Type B pancreatic cell (in vitro differentiated cells): ENCODE measurements around the gene CDHR1. TPM values are rescaled to one million over a fixed set of nuclear protein-coding genes. Genes with fewer than 3 reads are reported as not detected.

Experiments
- DNase-seq: peaks from one replicate; pipeline ENCODE4 v3.0.0; 2021; ENCODE audit warnings: mixed read lengths; ENCODE audit not compliant: unreplicated experiment; ENCODE audit errors: extremely low spot score
- H3K27ac Mint-ChIP-seq: 2 replicates; pipeline ENCODE4 v1.8.0; 2021; ENCODE audit warnings: mild to moderate bottlenecking, mixed read lengths
- H3K27me3 Mint-ChIP-seq: 2 replicates; pipeline ENCODE4 v1.8.0; 2021; ENCODE audit warnings: mixed read lengths
- H3K36me3 Mint-ChIP-seq: 2 replicates; pipeline ENCODE4 v1.8.0; 2021; ENCODE audit warnings: mixed read lengths
- H3K4me1 Mint-ChIP-seq: one replicate; pipeline ENCODE4 v1.8.0; 2021; ENCODE audit warnings: mixed read lengths; ENCODE audit not compliant: unreplicated experiment
- H3K4me3 Mint-ChIP-seq: 2 replicates; pipeline ENCODE4 v1.8.0; 2021; ENCODE audit warnings: mild to moderate bottlenecking, mixed read lengths
- H3K9me3 Mint-ChIP-seq: 2 replicates; pipeline ENCODE4 v1.8.0; 2021; ENCODE audit warnings: mixed read lengths
- total RNA-seq: library from RNA; stranded (reverse); gene quantifications from 2 replicates; pipeline ENCODE4 v1.2.1, GENCODE V29; 2021; ENCODE audit warnings: low replicate concordance
- TF ChIP-seq, protein P1 (sequence below): fragments of 200-600 bp; sonication (generic); conservative IDR thresholded peaks from 2 replicates; pipeline ENCODE4 v1.5.0; 2021; ENCODE audit warnings: antibody characterized with exemption, mild to moderate bottlenecking

The CDHR1 gene
- total RNA-seq, 1 donor from 2014 or later, result 0.41 TPM

GRCh38 chr10:84184517-84184916 lies 9.8 kb upstream of the CDHR1 start:
- DNase-seq, result no peak
- TF ChIP-seq, protein P1, sequence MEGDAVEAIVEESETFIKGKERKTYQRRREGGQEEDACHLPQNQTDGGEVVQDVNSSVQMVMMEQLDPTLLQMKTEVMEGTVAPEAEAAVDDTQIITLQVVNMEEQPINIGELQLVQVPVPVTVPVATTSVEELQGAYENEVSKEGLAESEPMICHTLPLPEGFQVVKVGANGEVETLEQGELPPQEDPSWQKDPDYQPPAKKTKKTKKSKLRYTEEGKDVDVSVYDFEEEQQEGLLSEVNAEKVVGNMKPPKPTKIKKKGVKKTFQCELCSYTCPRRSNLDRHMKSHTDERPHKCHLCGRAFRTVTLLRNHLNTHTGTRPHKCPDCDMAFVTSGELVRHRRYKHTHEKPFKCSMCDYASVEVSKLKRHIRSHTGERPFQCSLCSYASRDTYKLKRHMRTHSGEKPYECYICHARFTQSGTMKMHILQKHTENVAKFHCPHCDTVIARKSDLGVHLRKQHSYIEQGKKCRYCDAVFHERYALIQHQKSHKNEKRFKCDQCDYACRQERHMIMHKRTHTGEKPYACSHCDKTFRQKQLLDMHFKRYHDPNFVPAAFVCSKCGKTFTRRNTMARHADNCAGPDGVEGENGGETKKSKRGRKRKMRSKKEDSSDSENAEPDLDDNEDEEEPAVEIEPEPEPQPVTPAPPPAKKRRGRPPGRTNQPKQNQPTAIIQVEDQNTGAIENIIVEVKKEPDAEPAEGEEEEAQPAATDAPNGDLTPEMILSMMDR, result no peak
- H3K36me3 Mint-ChIP-seq, result no peaks in the 10 kb centered on the region
- no peak overlapping the region for H3K27ac Mint-ChIP-seq
- H3K4me1 Mint-ChIP-seq, result no peaks in the 10 kb centered on the region
- H3K4me3 Mint-ChIP-seq, result no peak overlapping the region
- H3K9me3 Mint-ChIP-seq, result no peaks in the 10 kb centered on the region
- peaks cover 15% of the 10 kb centered on the region for H3K27me3 Mint-ChIP-seq

DNA sequence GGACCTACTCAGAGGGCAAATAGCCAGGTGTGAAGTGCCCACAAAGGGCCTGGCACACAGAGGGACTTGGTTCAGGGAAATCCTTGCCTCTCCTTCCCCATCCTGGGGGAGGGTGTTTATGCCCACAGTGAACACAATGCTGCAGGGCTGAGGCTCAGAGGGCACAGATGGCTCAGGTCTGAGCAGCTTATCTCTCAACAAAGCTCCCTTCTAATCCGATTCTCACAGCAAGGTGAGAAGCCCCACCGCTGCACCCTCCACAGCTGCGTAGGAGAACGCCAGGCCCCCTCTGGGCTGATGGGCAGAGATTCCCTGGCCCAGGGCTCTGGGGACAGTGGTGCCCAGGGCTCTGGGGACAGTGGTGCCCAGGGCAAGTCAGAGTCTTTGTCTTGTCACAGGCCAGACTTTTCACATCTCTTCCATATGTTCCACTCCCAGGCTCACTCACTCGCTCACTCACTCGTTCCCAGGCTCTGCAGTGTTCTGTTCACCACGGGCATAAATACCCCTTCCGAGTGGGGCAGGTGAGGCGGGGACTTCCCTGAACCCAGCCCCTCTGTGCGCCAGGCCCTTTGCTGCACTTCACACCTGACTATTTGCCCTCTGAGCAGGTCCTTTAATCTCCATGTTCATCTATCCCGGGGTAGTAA lies 8.7 kb upstream of the CDHR1 start:
- no peak overlapping the region for H3K4me3 Mint-ChIP-seq

GRCh38 chr10:84188815-84189214 lies 5.5 kb upstream of the CDHR1 start:
- Mint-ChIP-seq H3K4me3 (no peak overlapping the region), H3K9me3 (no peaks in the 10 kb centered on the region), H3K27me3 (peaks cover 44% of the 10 kb centered on the region), H3K27ac (no peak overlapping the region), H3K36me3 (no peaks in the 10 kb centered on the region), H3K4me1 (no peaks in the 10 kb centered on the region)
- no peak for DNase-seq
- TF ChIP-seq, protein P1, result no peak

More for the DNA sequence above, 8.7 kb upstream of the CDHR1 start:
- DNase-seq, result no peak
- no peaks in the 10 kb centered on the region for H3K36me3 Mint-ChIP-seq
- no peaks in the 10 kb centered on the region for H3K9me3 Mint-ChIP-seq
- peaks cover 20% of the 10 kb centered on the region for H3K27me3 Mint-ChIP-seq
- TF ChIP-seq, protein P1, result no peak
- H3K27ac Mint-ChIP-seq, result no peak overlapping the region
- H3K4me1 Mint-ChIP-seq, result no peaks in the 10 kb centered on the region

DNA sequence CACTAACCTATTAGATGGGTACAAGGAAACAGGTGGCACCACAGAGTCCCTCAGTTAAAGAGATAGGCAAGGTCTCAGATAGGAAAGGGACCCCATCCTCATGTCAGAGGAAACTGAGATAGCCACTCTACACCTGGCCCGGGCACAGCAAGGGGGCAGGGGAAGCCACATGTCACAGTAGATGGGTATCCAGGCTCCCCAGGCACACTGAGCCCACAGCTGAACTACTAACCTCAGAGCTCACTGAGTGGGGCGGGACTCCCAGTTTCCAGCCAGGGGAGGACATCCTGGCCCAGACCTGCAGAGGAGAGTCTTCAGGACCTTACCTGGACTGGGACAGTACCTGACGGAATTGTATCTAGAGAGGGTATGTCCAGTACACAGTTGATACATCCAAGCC lies 3.7 kb upstream of the CDHR1 start:
- Mint-ChIP-seq H3K4me1 (no peaks in the 10 kb centered on the region), H3K27ac (no peak overlapping the region), H3K4me3 (no peak overlapping the region), H3K36me3 (no peaks in the 10 kb centered on the region), H3K27me3 (peaks cover 55% of the 10 kb centered on the region), H3K9me3 (no peaks in the 10 kb centered on the region)
- TF ChIP-seq, protein P1, result no peak
- DNase-seq, result no peak

DNA sequence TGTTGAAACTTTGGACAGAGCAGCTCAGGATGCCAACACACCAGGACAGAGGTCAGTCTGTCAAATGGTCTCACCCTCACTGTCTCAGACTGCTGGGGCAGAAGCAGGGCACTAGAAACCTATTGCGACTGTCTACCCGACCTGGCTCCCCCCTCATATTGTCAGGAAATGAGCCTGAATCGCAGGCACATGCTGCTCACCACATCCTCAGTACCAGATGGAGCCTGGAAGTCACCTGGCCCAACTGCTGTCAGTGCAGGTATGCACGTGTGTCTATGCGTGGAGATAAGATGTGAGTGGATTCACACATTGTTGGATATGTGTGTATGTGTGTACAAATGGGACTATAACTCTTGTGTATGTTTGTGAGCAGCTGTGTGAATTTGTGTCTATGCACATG lies 3.2 kb upstream of the CDHR1 start:
- H3K9me3 Mint-ChIP-seq, result no peaks in the 10 kb centered on the region
- no peaks in the 10 kb centered on the region for H3K4me1 Mint-ChIP-seq
- no peak overlapping the region for H3K27ac Mint-ChIP-seq
- H3K36me3 Mint-ChIP-seq, result no peaks in the 10 kb centered on the region
- no peak for DNase-seq
- TF ChIP-seq, protein P1, result no peak
- H3K27me3 Mint-ChIP-seq, result peaks cover 60% of the 10 kb centered on the region
- H3K4me3 Mint-ChIP-seq, result no peak overlapping the region
